Smooth muscle cell (in vitro differentiated cells): ENCODE data around the gene OPCML. TPM values are rescaled to one million over a fixed set of nuclear protein-coding genes. Genes with fewer than 3 reads are reported as not detected.
A peak's percentile ranks its signal among the peaks of the same experiment; 100 is the strongest.

ENCODE experiments used
- DNase-seq: peaks from one replicate; lab custom pipeline; 2025; ENCODE audit not compliant: unreplicated experiment; lab: John Stamatoyannopoulos, UW
- H2AFZ ChIP-seq: fragments of 200-600 bp; sonication (generic); 2 replicates; pipeline ENCODE4 v1.6.0; 2016; ENCODE audit warnings: antibody characterized with exemption, low read depth, mild to moderate bottlenecking
- H3F3A ChIP-seq: fragments of 200-600 bp; sonication (generic); 2 replicates; pipeline ENCODE4 v1.6.0; 2017; ENCODE audit warnings: antibody characterized with exemption, low read depth
- H3K27ac ChIP-seq: fragments of 200-600 bp; sonication (generic); 2 replicates; pipeline ENCODE4 v1.5.1; 2016; ENCODE audit warnings: low read depth, mild to moderate bottlenecking
- H3K27me3 ChIP-seq: fragments of 200-600 bp; sonication (generic); 2 replicates; pipeline ENCODE4 v1.6.1; 2016; ENCODE audit warnings: low read depth, mild to moderate bottlenecking
- H3K36me3 ChIP-seq: fragments of 200-600 bp; sonication (generic); 2 replicates; pipeline ENCODE4 v1.5.1; 2016; ENCODE audit warnings: low read depth
- H3K4me1 ChIP-seq: fragments of 200-600 bp; sonication (generic); 2 replicates; pipeline ENCODE4 v1.5.1; 2016; ENCODE audit warnings: low read depth
- H3K4me2 ChIP-seq: fragments of 200-600 bp; sonication (generic); 2 replicates; pipeline ENCODE4 v1.6.0; 2016; ENCODE audit warnings: mild to moderate bottlenecking
- H3K4me3 ChIP-seq: fragments of 200-600 bp; sonication (generic); 2 replicates; pipeline ENCODE4 v1.5.1; 2016; ENCODE audit warnings: mild to moderate bottlenecking
- H3K79me2 ChIP-seq: fragments of 200-600 bp; sonication (generic); 2 replicates; pipeline ENCODE4 v1.6.0; 2016; ENCODE audit warnings: low read depth, mild to moderate bottlenecking
- H3K9ac ChIP-seq: fragments of 200-600 bp; sonication (generic); 2 replicates; pipeline ENCODE4 v1.6.0; 2016; ENCODE audit warnings: low read depth
- H3K9me3 ChIP-seq: fragments of 200-600 bp; sonication (generic); replicated peaks from 2 replicates; pipeline ENCODE4 v1.5.1; 2016; ENCODE audit warnings: low read depth
- H4K20me1 ChIP-seq: fragments of 200-600 bp; sonication (generic); 2 replicates; pipeline ENCODE4 v1.6.0; 2016; ENCODE audit warnings: low read depth
- CTCF ChIP-seq: fragments of 200-600 bp; sonication (generic); IDR thresholded peaks from 2 replicates; pipeline ENCODE4 v1.5.1; 2017; ENCODE audit warnings: borderline replicate concordance, mild to moderate bottlenecking, antibody characterized with exemption; ENCODE audit not compliant: insufficient read depth, poor library complexity, severe bottlenecking
- WGBS: methylation state at CpG from one replicate; pipeline ENCODE4 v1.1.7; 2016; ENCODE audit warnings: low lambda C conversion rate; 5-methylcytosine and 5-hydroxymethylcytosine counted together
- polyA plus RNA-seq: library from polyadenylated mRNA; unstranded; fragments of >200 nt; fragmentation: Nextera tagmentation; extraction: Ambion mirVana; gene quantifications from 2 replicates; pipeline ENCODE4 v1.2.1, GENCODE V29; 2016
- total RNA-seq: library from RNA; depleted of rRNA; stranded (reverse); fragments of >200 nt; gene quantifications from 2 replicates; pipeline ENCODE4 v1.2.3, GENCODE V29; 2014

OPCML gene
- total and polyA plus RNA-seq, 2 experiments from 2014 or later: 0.42 to 0.58 TPM

- Histone ChIP-seq H3F3A (no peaks in the 10 kb centered on the region), H3K9ac (no peak overlapping the region), H3K4me1 (no peaks in the 10 kb centered on the region), H3K4me3 (no peak overlapping the region), H3K36me3 (no peaks in the 10 kb centered on the region), H3K4me2 (no peak overlapping the region), H3K79me2 (no peaks in the 10 kb centered on the region), H3K27me3 (no peaks in the 10 kb centered on the region), H4K20me1 (no peaks in the 10 kb centered on the region), H3K27ac (no peak overlapping the region), H3K9me3 (no peaks in the 10 kb centered on the region), H2AFZ (no peak overlapping the region)
- no peak for TF ChIP-seq CTCF
- DNase-seq: no peak
- WGBS: 77% methylated on average over 4 of the region's 4 CpGs
Observed at GRCh38 chr11:132969892-132970291, 562.4 kb downstream of the OPCML start.

- no peak for DNase-seq
- no peaks in the 10 kb centered on the region for H3K27me3 ChIP-seq
- H2AFZ ChIP-seq: no peak overlapping the region
- H3K79me2 ChIP-seq: no peaks in the 10 kb centered on the region
- no peak overlapping the region for H3K9ac ChIP-seq
- H3K9me3 ChIP-seq: no peaks in the 10 kb centered on the region
- H3K4me3 ChIP-seq: no peak overlapping the region
- no peaks in the 10 kb centered on the region for H3K36me3 ChIP-seq
- H3K4me1 ChIP-seq: no peaks in the 10 kb centered on the region
- H4K20me1 ChIP-seq: no peaks in the 10 kb centered on the region
- peak overlapping the region; percentile 3 for H3K4me2 ChIP-seq
- no peak for TF ChIP-seq CTCF
- H3F3A ChIP-seq: no peaks in the 10 kb centered on the region
- H3K27ac ChIP-seq: peak overlapping the region; percentile 76
- WGBS: 26% methylated on average over 6 of the region's 6 CpGs
Observed at GRCh38 chr11:132962041-132962440, 570.3 kb downstream of the OPCML start.

- Histone ChIP-seq H3F3A (no peaks in the 10 kb centered on the region), H3K4me3 (no peak overlapping the region), H3K4me2 (no peak overlapping the region), H3K27ac (peak overlapping the region; percentile 36), H3K9me3 (no peaks in the 10 kb centered on the region), H3K9ac (no peak overlapping the region), H3K36me3 (no peaks in the 10 kb centered on the region), H3K79me2 (no peaks in the 10 kb centered on the region), H4K20me1 (no peaks in the 10 kb centered on the region), H2AFZ (no peak overlapping the region), H3K4me1 (no peaks in the 10 kb centered on the region), H3K27me3 (no peaks in the 10 kb centered on the region)
- no peak for DNase-seq
- TF ChIP-seq CTCF: no peak
- WGBS: 94% methylated on average over 5 of the region's 5 CpGs
Observed at GRCh38 chr11:132961453-132961852, 570.8 kb downstream of the OPCML start.

- 85% methylated on average over 21 of the region's 21 CpGs for WGBS
- Histone ChIP-seq H3K4me2 (no peak overlapping the region), H3K4me3 (no peak overlapping the region), H3K79me2 (no peaks in the 10 kb centered on the region), H3K36me3 (no peaks in the 10 kb centered on the region), H3K9ac (no peak overlapping the region), H3K9me3 (no peaks in the 10 kb centered on the region), H2AFZ (no peak overlapping the region), H3K27me3 (no peaks in the 10 kb centered on the region), H3F3A (no peaks in the 10 kb centered on the region), H3K4me1 (no peaks in the 10 kb centered on the region), H4K20me1 (no peaks in the 10 kb centered on the region), H3K27ac (no peak overlapping the region)
- no peak for TF ChIP-seq CTCF
- DNase-seq: no peak
Observed at GRCh38 chr11:132960273-132961078, 571.8 kb downstream of the OPCML start.
